ENCODE results near the gene SLC6A19. TPM values are rescaled to one million over a fixed set of nuclear protein-coding genes. Genes with fewer than 3 reads are reported as not detected.
A peak's percentile ranks its signal among the peaks of the same experiment; 100 is the strongest.
"Not testable (repeated sequence)": the region's sequence is repeated elsewhere in the genome, so short reads cannot be mapped to it uniquely, and the experiment has no call there.

Gene SLC6A19
- total RNA-seq, 1 experiment from 2014 or later, result not detected

DNA sequence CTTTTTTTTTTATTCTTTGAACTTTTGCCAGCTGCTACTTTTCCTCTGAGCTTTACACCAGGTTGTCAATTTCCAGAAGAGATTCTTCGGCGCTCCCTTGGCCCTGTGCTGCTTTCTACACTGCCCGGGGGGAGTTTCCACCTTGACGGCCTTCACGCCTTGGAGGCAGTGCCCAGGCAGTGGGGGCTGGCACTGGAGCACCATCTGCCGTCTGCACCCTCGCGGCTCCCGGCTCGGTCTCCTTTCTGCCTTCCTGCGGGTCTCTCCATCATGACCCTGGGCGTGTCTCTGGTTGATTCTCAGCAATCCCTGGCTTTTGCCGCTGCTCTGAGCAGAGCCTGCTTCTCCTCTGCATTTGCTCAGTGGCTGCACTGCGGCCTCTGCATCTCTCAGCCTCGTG, 26.7 kb downstream of the SLC6A19 start:
- Histone ChIP-seq H3K9me3 (ENCODE audit: low read length) (no peaks in the 10 kb centered on the region), H4K20me1 (ENCODE audit: low read length) (peaks cover 9% of the 10 kb centered on the region; the same call in 1 of the 2 replicates), H3K36me3 (ENCODE audit: low read depth, low read length) (no peaks in the 10 kb centered on the region), H3K79me2 (ENCODE audit: low read length) (no peaks in the 10 kb centered on the region), H3K27ac (ENCODE audit: low read length) (no peak overlapping the region), H3K4me3 (ENCODE audit: low read length) (no peak overlapping the region), H3K9me2 (replicated peaks; ENCODE audit: low read length) (no peaks in the 10 kb centered on the region), H3K4me1 (ENCODE audit: insufficient read depth, low read length) (peaks cover 13% of the 10 kb centered on the region), H3K9ac (ENCODE audit: low read length) (no peak overlapping the region), H3K27me3 (ENCODE audit: low read length) (peaks cover 7% of the 10 kb centered on the region; the same call in 1 of the 2 replicates), H3K4me2 (ENCODE audit: low read length) (peak overlapping the region; percentile 67; the same call in 1 of the 2 replicates), H2AFZ (ENCODE audit: low read length) (no peak overlapping the region), H3F3A (ENCODE audit: low read length, unreplicated experiment) (no peaks in the 10 kb centered on the region)
- ATAC-seq (peak; percentile 12), DNase-seq (no peak)
- POLR2A ChIA-PET (ENCODE audit: unreplicated experiment), result no interaction called here
- CTCF ChIA-PET, result interaction anchor here (1.3 kb wide), 1 partner anchor 19 kb away, joined by 3 read pairs; no protein-coding TSS in a partner anchor
- TF ChIP-seq CTCF (conservative IDR thresholded peaks at IDR 0.05; ENCODE audit: low read depth, low read length) (no peak), EZH2 (IDR thresholded peaks at IDR 0.05; ENCODE audit: low read length, unreplicated experiment) (no peak), EZH2phosphoT487 (IDR thresholded peaks at IDR 0.05; ENCODE audit: borderline replicate concordance, low read length) (no peak)
- intact Hi-C loops (cut with micrococcal nuclease), result loop anchor here (5.0 kb wide), 1 partner anchor 119 kb away; the partner anchor contains the start of gene CLPTM1L
- BruUV-seq (replicated peaks), result no TSS peak

- ATAC-seq; H3K79me2 ChIP-seq (ENCODE audit: low read length); H2AFZ ChIP-seq (ENCODE audit: low read length); H3K36me3 ChIP-seq (ENCODE audit: low read depth, low read length); H3K9me3 ChIP-seq (ENCODE audit: low read length); DNase-seq; H3K9me2 ChIP-seq (replicated peaks; ENCODE audit: low read length); CTCF ChIA-PET; POLR2A ChIA-PET (ENCODE audit: unreplicated experiment); H3K27me3 ChIP-seq (ENCODE audit: low read length); H4K20me1 ChIP-seq (ENCODE audit: low read length); H3K4me2 ChIP-seq (ENCODE audit: low read length); H3K9ac ChIP-seq (ENCODE audit: low read length); BruUV-seq (replicated peaks); H3K4me3 ChIP-seq (ENCODE audit: low read length); H3F3A ChIP-seq (ENCODE audit: low read length, unreplicated experiment); H3K27ac ChIP-seq (ENCODE audit: low read length): not testable (repeated sequence)
- intact Hi-C loops (cut with micrococcal nuclease), result loop anchor here (5.0 kb wide), 1 partner anchor 118 kb away; the partner anchor contains the start of gene CLPTM1L
- H3K4me1 ChIP-seq (ENCODE audit: insufficient read depth, low read length), result peaks cover 13% of the 10 kb centered on the region
Observed at GRCh38 chr5:1229023-1229422, 27.6 kb downstream of the SLC6A19 start.

DNA sequence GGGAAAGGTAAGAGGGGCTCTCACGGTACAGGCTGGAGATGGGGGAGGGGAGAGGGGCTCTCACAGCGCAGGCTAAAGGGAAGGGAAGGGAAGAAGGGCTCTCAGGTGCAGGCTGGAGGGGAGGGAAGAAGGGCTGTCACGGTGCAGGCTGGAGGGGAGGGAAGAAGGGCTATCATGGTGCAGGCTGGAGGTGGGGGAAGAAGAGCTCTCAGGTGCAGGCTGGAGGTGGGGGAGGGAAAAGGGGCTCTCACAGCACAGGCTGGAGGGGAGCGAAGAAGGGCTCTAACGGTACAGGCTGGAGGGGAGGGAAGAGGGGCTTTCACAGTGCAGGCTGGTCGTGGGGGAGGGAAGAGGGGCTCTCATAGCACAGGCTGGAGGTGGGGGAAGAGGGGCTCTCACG, 28.4 kb downstream of the SLC6A19 start:
- no peak for ATAC-seq

More for the DNA sequence above, 28.4 kb downstream of the SLC6A19 start:
- Histone ChIP-seq H4K20me1 (ENCODE audit: low read length) (peaks cover 9% of the 10 kb centered on the region; the same call in 1 of the 2 replicates), H3K27ac (ENCODE audit: low read length) (no peak overlapping the region), H3K9me3 (ENCODE audit: low read length) (no peaks in the 10 kb centered on the region), H3K4me2 (ENCODE audit: low read length) (no peak overlapping the region), H3K4me3 (ENCODE audit: low read length) (no peak overlapping the region), H3K36me3 (ENCODE audit: low read depth, low read length) (no peaks in the 10 kb centered on the region), H3K9ac (ENCODE audit: low read length) (no peak overlapping the region), H3K79me2 (ENCODE audit: low read length) (no peaks in the 10 kb centered on the region), H3K9me2 (replicated peaks; ENCODE audit: low read length) (no peaks in the 10 kb centered on the region), H3F3A (ENCODE audit: low read length, unreplicated experiment) (no peaks in the 10 kb centered on the region), H3K4me1 (ENCODE audit: insufficient read depth, low read length) (peaks cover 13% of the 10 kb centered on the region), H3K27me3 (ENCODE audit: low read length) (peaks cover under 1% of the 10 kb centered on the region; the same call in 1 of the 2 replicates), H2AFZ (ENCODE audit: low read length) (no peak overlapping the region)
- no TSS peak for BruUV-seq (replicated peaks)
- TF ChIP-seq EZH2phosphoT487 (IDR thresholded peaks at IDR 0.05; ENCODE audit: borderline replicate concordance, low read length) (no peak), EZH2 (IDR thresholded peaks at IDR 0.05; ENCODE audit: low read length, unreplicated experiment) (no peak), CTCF (conservative IDR thresholded peaks at IDR 0.05; ENCODE audit: low read depth, low read length) (no peak)
- POLR2A ChIA-PET (ENCODE audit: unreplicated experiment), result no interaction called here
- CTCF ChIA-PET, result no interaction called here
- DNase-seq, result no peak
- intact Hi-C loops (cut with micrococcal nuclease), result loop anchor here (5.0 kb wide), 1 partner anchor 117 kb away; the partner anchor contains the start of gene CLPTM1L
